Tibial artery (tissue), 4 donors: ENCODE data around the gene AAGAB.

Source experiments
- DNase-seq, 2 donors: peaks; one replicate each; pipeline ENCODE4 v3.0.0-alpha.2; 2019
- H3K27ac ChIP-seq, 2 donors: fragments of 200-600 bp; sonication (generic) in 1 of 2; 1 replicate in 1 of 2; 2 replicates in 1 of 2; pipeline ENCODE4 v1.5.1; 2018 to 2019; ENCODE audit warnings: mild to moderate bottlenecking in 1 of 2
- H3K27me3 ChIP-seq, 2 donors: fragments of 200-600 bp; sonication (generic) in 1 of 2; one replicate each; pipeline versions ENCODE4 v1.5.1 to v1.6.0; 2016 to 2019
- H3K36me3 ChIP-seq, 3 donors: fragments of 200-600 bp; sonication (generic) in 2 of 3; one replicate each; pipeline ENCODE4 v1.5.1; 2016 to 2019; ENCODE audit warnings: mild to moderate bottlenecking in 2 of 3
- H3K4me1 ChIP-seq, 4 donors: fragments of 200-600 bp; sonication (generic) in 2 of 4; 1 replicate in 3 of 4; 2 replicates in 1 of 4; pipeline ENCODE4 v1.5.1; 2016 to 2019
- H3K4me3 ChIP-seq, 2 donors: fragments of 200-600 bp; sonication (generic) in 1 of 2; 1 replicate in 1 of 2; 2 replicates in 1 of 2; pipeline ENCODE4 v1.5.1; 2018 to 2019; ENCODE audit warnings: mild to moderate bottlenecking in 2 of 2
- H3K9me3 ChIP-seq, 3 donors: fragments of 200-600 bp; sonication (generic) in 1 of 3; one replicate each; pipeline ENCODE4 v1.5.1; 2016 to 2019
- CTCF ChIP-seq, 2 experiments: fragments of 200-600 bp in 1 of 2; fragments of 450-650 bp in 1 of 2; IDR thresholded peaks; one replicate each; pipeline ENCODE4 v1.5.1; 2017 to 2019; ENCODE audit warnings: antibody characterized with exemption in 2 of 2, mild to moderate bottlenecking in 1 of 2, moderate library complexity in 1 of 2
- intact Hi-C: fragments of 100-400 bp; cut with DNase I; formaldehyde crosslinking; loops from one replicate; pipeline ENCODE4 v1.15.0; 2023; ENCODE audit warnings: low total_unique reads

The AAGAB gene

GRCh38 chr15:67202991-67203390 lies 51.5 kb downstream of the AAGAB start:
- DNase-seq, result no peak
- no peak overlapping the region for H3K27ac ChIP-seq
- peaks cover 0 to 45% (median 15%) of the 10 kb centered on the region in 4 donors for H3K4me1 ChIP-seq
- H3K9me3 ChIP-seq, result no peaks in the 10 kb centered on the region
- H3K36me3 ChIP-seq, result peaks cover 3 to 37% (median 18%) of the 10 kb centered on the region in 3 donors
- no peaks in the 10 kb centered on the region for H3K27me3 ChIP-seq
- no peak for TF ChIP-seq CTCF (IDR thresholded peaks at IDR 0.05)
- no peak overlapping the region for H3K4me3 ChIP-seq
- intact Hi-C loops, result no loop called here

- H3K9me3 ChIP-seq, result no peaks in the 10 kb centered on the region
- no peak for TF ChIP-seq CTCF (IDR thresholded peaks at IDR 0.05)
- peaks cover 0 to 29% (median 18%) of the 10 kb centered on the region in 3 donors for H3K36me3 ChIP-seq
- H3K4me1 ChIP-seq, result peaks cover 0 to 47% (median 16%) of the 10 kb centered on the region in 4 donors
- H3K4me3 ChIP-seq, result no peak overlapping the region
- intact Hi-C loops, result no loop called here
- DNase-seq, result no peak
- no peaks in the 10 kb centered on the region for H3K27me3 ChIP-seq
- peak overlapping the region in 1 of 2 donors; percentile 12 for H3K27ac ChIP-seq
Measured at GRCh38 chr15:67202091-67202490, 52.4 kb downstream of the AAGAB start.

GRCh38 chr15:67201136-67201535 lies 53.3 kb downstream of the AAGAB start:
- TF ChIP-seq CTCF (IDR thresholded peaks at IDR 0.05), result no peak
- Histone ChIP-seq H3K27me3 (no peaks in the 10 kb centered on the region), H3K27ac (peak overlapping the region in 1 of 2 donors; percentile 48), H3K36me3 (peaks cover 0 to 20% (median 18%) of the 10 kb centered on the region in 3 donors), H3K9me3 (no peaks in the 10 kb centered on the region), H3K4me1 (peaks cover 0 to 48% (median 19%) of the 10 kb centered on the region in 4 donors), H3K4me3 (no peak overlapping the region)
- intact Hi-C loops, result no loop called here
- no peak for DNase-seq

- Histone ChIP-seq H3K4me1 (peaks cover 0 to 53% (median 21%) of the 10 kb centered on the region in 4 donors), H3K27me3 (no peaks in the 10 kb centered on the region), H3K36me3 (peaks cover 0 to 14% (median 13%) of the 10 kb centered on the region in 3 donors), H3K4me3 (no peak overlapping the region), H3K9me3 (no peaks in the 10 kb centered on the region), H3K27ac (peak overlapping the region; percentile 48 to 58)
- TF ChIP-seq CTCF (IDR thresholded peaks at IDR 0.05), result no peak
- intact Hi-C loops, result no loop called here
- DNase-seq, result no peak
Measured at GRCh38 chr15:67199881-67200763, 54.3 kb downstream of the AAGAB start.

- no peaks in the 10 kb centered on the region for H3K9me3 ChIP-seq
- no peak for DNase-seq
- no peaks in the 10 kb centered on the region for H3K27me3 ChIP-seq
- no peak overlapping the region for H3K4me3 ChIP-seq
- intact Hi-C loops, result no loop called here
- H3K4me1 ChIP-seq, result peaks cover 0 to 60% (median 28%) of the 10 kb centered on the region in 4 donors
- TF ChIP-seq CTCF (IDR thresholded peaks at IDR 0.05), result no peak
- peak overlapping the region; percentile 39 to 48 for H3K27ac ChIP-seq
- peaks cover 0 to 14% (median 13%) of the 10 kb centered on the region in 3 donors for H3K36me3 ChIP-seq
Measured at GRCh38 chr15:67199391-67199790, 55.1 kb downstream of the AAGAB start.
